ENCODE data around the gene DIAPH2.

DIAPH2 gene

DNA sequence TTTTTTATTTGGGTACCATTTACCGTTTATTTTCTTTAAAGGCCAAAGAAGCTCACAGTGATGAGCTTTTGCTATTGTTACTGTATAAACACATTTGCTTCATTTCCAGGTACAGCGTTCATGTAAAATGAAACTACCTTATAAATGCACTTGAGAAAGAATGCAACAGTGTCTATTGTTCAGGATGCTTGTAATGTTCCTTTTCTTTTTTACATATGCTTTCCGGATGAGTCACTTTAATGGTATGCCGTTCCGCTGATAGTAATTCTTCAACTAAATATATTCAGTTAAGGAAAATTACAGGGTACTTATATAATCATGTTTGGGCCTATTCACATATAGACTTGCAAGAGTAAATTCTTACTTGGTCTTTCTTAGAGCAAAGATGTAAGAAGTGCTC lies 554.0 kb downstream of the DIAPH2 start:
- TF ChIP-seq, protein P1, sequence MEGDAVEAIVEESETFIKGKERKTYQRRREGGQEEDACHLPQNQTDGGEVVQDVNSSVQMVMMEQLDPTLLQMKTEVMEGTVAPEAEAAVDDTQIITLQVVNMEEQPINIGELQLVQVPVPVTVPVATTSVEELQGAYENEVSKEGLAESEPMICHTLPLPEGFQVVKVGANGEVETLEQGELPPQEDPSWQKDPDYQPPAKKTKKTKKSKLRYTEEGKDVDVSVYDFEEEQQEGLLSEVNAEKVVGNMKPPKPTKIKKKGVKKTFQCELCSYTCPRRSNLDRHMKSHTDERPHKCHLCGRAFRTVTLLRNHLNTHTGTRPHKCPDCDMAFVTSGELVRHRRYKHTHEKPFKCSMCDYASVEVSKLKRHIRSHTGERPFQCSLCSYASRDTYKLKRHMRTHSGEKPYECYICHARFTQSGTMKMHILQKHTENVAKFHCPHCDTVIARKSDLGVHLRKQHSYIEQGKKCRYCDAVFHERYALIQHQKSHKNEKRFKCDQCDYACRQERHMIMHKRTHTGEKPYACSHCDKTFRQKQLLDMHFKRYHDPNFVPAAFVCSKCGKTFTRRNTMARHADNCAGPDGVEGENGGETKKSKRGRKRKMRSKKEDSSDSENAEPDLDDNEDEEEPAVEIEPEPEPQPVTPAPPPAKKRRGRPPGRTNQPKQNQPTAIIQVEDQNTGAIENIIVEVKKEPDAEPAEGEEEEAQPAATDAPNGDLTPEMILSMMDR (IDR thresholded peaks at IDR 0.05; ENCODE audit: extremely low read depth, missing control alignments) = no peak
- DNase-seq (ENCODE audit: low spot score) = no peak

DNA sequence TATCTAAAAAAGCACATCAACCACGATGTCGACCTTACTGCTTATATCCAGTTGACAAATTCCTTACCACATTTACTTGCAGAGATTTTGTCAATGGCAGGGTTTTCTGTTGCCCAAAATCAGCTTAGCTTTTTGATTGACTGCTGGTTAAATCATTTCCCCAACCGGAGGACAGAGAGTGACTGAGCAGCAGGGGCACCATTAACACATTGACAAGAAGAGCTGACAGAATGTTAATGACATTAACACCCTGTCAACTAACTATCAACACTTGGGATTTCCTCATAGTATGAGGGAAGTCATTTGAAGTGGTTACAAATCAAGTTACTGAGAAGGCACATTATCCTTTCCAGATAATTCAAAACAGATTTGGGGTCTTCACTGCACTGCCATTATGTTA lies 567.5 kb downstream of the DIAPH2 start:
- no peak for DNase-seq (ENCODE audit: low spot score)

DNA sequence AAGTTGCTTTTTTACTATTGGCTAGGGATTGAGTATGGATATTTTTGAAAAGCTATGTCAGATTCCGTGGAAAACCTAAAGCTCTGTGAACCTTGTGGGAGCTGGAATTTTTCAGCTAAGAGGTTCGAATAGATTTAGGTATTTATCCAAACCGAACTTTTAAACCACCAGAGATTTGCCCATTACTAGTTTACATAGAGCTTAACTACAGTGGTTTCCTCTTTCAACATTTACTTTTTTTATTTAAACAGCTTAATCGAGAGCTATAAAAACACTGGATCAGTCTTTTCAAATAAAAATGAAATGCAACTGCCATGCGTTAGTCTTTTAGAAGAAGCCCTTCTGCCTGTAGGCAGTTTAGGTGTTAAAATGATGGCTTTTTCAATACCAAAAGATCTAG lies 576.0 kb downstream of the DIAPH2 start:
- TF ChIP-seq, protein P1 (IDR thresholded peaks at IDR 0.05; ENCODE audit: extremely low read depth, missing control alignments) = no peak
- DNase-seq (ENCODE audit: low spot score) = no peak

More for the DNA sequence above, 567.5 kb downstream of the DIAPH2 start:
- TF ChIP-seq, protein P1 (IDR thresholded peaks at IDR 0.05; ENCODE audit: extremely low read depth, missing control alignments) = no peak

DNA sequence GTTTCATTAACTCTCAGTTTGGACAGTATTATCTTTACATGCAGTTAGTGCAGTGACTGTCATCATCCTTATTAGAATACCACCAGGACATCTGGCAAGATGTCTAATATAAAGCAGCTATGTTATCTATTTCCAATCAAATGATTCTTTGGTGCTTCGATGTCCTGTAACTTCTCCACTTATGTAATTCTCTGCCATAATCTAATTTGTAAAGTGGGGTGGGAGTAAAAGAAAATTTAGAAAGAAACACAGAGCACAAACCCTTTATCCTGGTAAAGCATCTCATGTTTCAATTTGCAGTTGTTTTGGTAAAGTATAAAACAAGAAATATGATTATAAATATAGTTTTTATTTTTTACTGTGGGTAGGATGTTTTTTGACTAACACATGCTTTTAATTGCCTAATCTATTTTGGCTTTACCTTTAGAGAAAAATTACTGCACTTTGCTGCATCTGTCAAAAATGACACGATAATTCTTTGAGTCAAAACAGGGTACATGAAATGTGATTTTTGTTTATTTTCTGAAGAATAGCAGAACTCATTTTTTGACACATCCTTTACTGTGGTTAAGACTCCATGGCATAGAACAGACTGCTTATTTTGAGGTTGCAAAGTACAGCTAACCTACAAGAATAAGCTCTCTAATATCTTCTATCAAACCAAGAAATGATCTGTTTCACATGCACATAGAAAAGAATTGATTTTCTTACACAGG lies 581.9 kb downstream of the DIAPH2 start:
- TF ChIP-seq, protein P1 (IDR thresholded peaks at IDR 0.05; ENCODE audit: extremely low read depth, missing control alignments) = no peak
- no peak for DNase-seq (ENCODE audit: low spot score)

DNA sequence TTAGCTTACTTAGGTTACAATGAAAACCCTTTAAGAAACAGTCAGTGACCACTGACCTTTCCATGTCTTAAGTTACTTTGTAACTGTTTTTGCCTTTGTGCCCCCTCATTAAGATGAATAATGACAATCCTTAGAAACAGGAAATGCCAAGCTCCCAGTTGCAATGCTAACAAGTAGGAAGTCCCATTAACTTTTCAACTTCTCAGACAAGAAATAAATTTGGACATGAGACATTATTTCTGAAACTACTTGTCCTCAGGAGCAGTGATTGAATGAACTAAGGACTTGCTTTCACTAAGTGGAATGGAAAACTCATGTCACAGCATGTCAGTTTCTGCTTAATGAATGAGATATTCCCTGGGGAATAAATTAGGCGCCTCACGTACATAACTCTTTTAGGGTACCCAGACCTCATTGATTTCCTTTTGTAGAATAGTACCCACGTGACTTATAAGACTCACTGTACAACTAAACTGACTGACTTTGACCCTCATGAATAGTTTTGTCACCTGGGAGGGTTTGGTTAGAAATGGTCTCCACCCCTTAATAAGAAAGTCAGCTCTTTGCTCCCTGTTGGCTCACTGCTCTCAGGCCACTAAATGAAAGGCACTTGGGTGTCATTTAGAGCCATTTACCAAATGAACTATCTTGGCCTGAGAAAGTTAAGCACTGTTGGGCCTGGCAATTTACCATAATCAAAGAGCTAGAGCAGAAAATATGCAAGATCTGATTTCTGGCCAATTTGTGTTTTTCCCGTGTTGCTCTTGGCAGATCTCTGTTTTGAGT lies 582.9 kb downstream of the DIAPH2 start:
- DNase-seq (ENCODE audit: low spot score) = no peak
- TF ChIP-seq, protein P1 (IDR thresholded peaks at IDR 0.05; ENCODE audit: extremely low read depth, missing control alignments) = no peak

DNA sequence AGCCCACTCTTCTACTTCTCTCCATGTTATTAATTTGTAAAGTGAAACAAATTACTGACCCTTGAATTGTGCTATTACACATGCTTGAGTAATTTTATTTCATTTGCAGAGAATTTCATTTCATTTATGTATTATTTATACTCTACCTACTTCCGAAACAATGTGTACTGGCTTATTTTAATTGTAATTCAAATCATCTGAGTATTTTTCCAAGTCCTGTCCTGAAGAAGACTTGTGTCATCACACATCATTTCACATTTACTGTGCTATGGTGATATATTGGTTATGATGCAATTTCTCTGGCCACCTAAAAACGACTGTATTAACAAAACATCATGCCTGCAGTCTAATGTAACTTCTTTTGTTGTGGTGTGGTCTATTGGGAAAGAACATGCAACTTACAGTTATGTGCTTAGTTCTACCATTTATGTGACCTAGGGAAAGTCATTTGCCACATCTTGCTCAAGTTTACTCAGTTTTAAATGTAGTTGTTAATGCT lies 583.6 kb downstream of the DIAPH2 start:
- TF ChIP-seq, protein P1 (IDR thresholded peaks at IDR 0.05; ENCODE audit: extremely low read depth, missing control alignments) = no peak
- no peak for DNase-seq (ENCODE audit: low spot score)

DNA sequence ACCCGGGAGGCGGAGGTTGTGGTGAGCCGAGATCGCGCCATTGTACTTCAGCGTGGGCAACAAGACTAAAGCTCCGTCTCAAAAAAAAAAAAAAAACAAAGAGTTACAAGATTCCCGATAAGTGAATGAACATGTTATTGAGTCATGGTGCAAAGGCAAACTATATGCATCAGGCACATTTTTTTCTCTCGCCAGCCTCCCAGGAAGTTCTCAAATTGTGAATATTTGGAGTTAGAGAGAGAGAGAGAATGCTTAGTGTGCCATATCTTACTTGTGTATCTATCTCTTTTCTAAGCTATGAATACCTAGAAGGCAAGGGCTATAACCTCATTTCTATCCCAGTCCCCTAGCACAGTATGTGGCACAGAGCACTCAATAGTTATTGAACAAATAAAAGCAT lies 599.9 kb downstream of the DIAPH2 start:
- TF ChIP-seq, protein P1 (IDR thresholded peaks at IDR 0.05; ENCODE audit: extremely low read depth, missing control alignments) = no peak
- no peak for DNase-seq (ENCODE audit: low spot score)

All from GM20000 (cell line).